Gastroesophageal sphincter (tissue), 4 donors: ENCODE results near the gene ZNF774. TPM values are rescaled to one million over a fixed set of nuclear protein-coding genes. Genes with fewer than 3 reads are reported as not detected.

ENCODE experiments used
- ATAC-seq: fragments of 150-250 bp; one replicate; pipeline ENCODE4 v1.9.1; 2016; ENCODE audit warnings: mild to moderate bottlenecking, moderate library complexity
- H3K27ac ChIP-seq, 4 donors: fragments of 200-600 bp; sonication (generic) in 3 of 4; 1 replicate in 3 of 4; 2 replicates in 1 of 4; pipeline ENCODE4 v1.5.1; 2016 to 2019
- H3K27me3 ChIP-seq: fragments of 200-600 bp; sonication (generic); one replicate; pipeline ENCODE4 v1.5.1; 2019
- H3K36me3 ChIP-seq, 2 donors: fragments of 200-600 bp; sonication (generic); one replicate each; pipeline ENCODE4 v1.5.1; 2019; ENCODE audit warnings: control low read depth in 1 of 2
- H3K4me1 ChIP-seq, 3 donors: fragments of 200-600 bp; sonication (generic); 1 replicate in 2 of 3; 2 replicates in 1 of 3; pipeline ENCODE4 v1.5.1; 2016 to 2019; ENCODE audit warnings: control low read depth in 2 of 3
- H3K4me3 ChIP-seq, 2 donors: fragments of 200-600 bp; sonication (generic); one replicate each; pipeline ENCODE4 v1.5.1; 2019; ENCODE audit warnings: mild to moderate bottlenecking in 1 of 2, moderate library complexity in 1 of 2
- H3K9me3 ChIP-seq, 3 donors: fragments of 200-600 bp; sonication (generic); one replicate each; pipeline ENCODE4 v1.5.1; 2017 to 2019; ENCODE audit warnings: control low read depth in 2 of 3
- CTCF ChIP-seq, 4 experiments: fragments of 200-600 bp in 2 of 4; fragments of 450-650 bp in 2 of 4; sonication (generic) in 1 of 4; IDR thresholded peaks; one replicate each; pipeline ENCODE4 v1.5.1; 2017 to 2019; ENCODE audit warnings: antibody characterized with exemption in 4 of 4, mild to moderate bottlenecking in 2 of 4, moderate library complexity in 2 of 4
- EP300 ChIP-seq: sonication (generic); formaldehyde crosslinking; IDR thresholded peaks from one replicate; pipeline ENCODE4 v1.6.1; 2017; ENCODE audit warnings: antibody characterized with exemption, mild to moderate bottlenecking
- POLR2A ChIP-seq, 2 donors: fragments of 450-650 bp; IDR thresholded peaks; one replicate each; pipeline ENCODE4 v1.6.1; 2017; ENCODE audit warnings: antibody characterized with exemption in 2 of 2, mild to moderate bottlenecking in 2 of 2, moderate library complexity in 1 of 2
- POLR2AphosphoS5 ChIP-seq: sonication (generic); formaldehyde crosslinking; IDR thresholded peaks from one replicate; pipeline ENCODE4 v1.6.1; 2017; ENCODE audit warnings: antibody characterized with exemption
- WGBS, 2 donors: methylation state at CpG; one replicate each; pipeline ENCODE4 v1.1.5; 2018; ENCODE audit warnings: low coverage in 1 of 2; 5-methylcytosine and 5-hydroxymethylcytosine counted together
- total RNA-seq, 4 donors: library from RNA; depleted of rRNA; stranded (reverse); fragments of >200 nt; gene quantifications; one replicate each; pipeline ENCODE4 v1.1.0, GENCODE V29; 2016

Gene ZNF774
- total RNA-seq, 4 donors from 2014 or later, result 0.78 to 17.2 (median 1.1) TPM

GRCh38 chr15:90349072-90349471 is 3.0 kb upstream of the ZNF774 start:
- no peak for ATAC-seq
- TF ChIP-seq POLR2AphosphoS5, result no peak
- TF ChIP-seq CTCF (IDR thresholded peaks at IDR 0.05), result no peak
- TF ChIP-seq EP300, result no peak
- TF ChIP-seq POLR2A (IDR thresholded peaks at IDR 0.05), result no peak
- H3K36me3 ChIP-seq, result no peaks in the 10 kb centered on the region
- no peaks in the 10 kb centered on the region for H3K27me3 ChIP-seq
- 88 to 100% methylated on average over 1 to 11 of the region's 21 CpGs for WGBS, 2 donors
- no peak overlapping the region for H3K4me3 ChIP-seq
- no peaks in the 10 kb centered on the region for H3K9me3 ChIP-seq
- H3K4me1 ChIP-seq, result peaks cover 0 to 13% (median 0%) of the 10 kb centered on the region in 3 donors
- H3K27ac ChIP-seq, result no peak overlapping the region

- ATAC-seq, result no peak
- Histone ChIP-seq H3K4me1 (peaks cover 0 to 13% (median 0%) of the 10 kb centered on the region in 3 donors), H3K4me3 (no peak overlapping the region), H3K27me3 (no peaks in the 10 kb centered on the region), H3K36me3 (no peaks in the 10 kb centered on the region), H3K9me3 (no peaks in the 10 kb centered on the region), H3K27ac (no peak overlapping the region)
- 87 to 88% methylated on average over 8 to 9 of the region's 9 CpGs for WGBS, 2 donors
- no peak for TF ChIP-seq EP300
- no peak for TF ChIP-seq POLR2AphosphoS5
- TF ChIP-seq CTCF (IDR thresholded peaks at IDR 0.05), result no peak
- no peak for TF ChIP-seq POLR2A (IDR thresholded peaks at IDR 0.05)
These were observed 2.3 kb upstream of the ZNF774 start for GRCh38 chr15:90349821-90350220.

- peak overlapping the region in 1 of 4 donors; percentile 77 for H3K27ac ChIP-seq
- peak overlapping the region; percentile 77 to 87 for H3K4me3 ChIP-seq
- ATAC-seq, result peak; percentile 3
These were observed 491 bp upstream of the ZNF774 start for GRCh38 chr15:90351479-90352106.

GRCh38 chr15:90354986-90355385 is 2.9 kb downstream of the ZNF774 start:
- no peak for ATAC-seq
- TF ChIP-seq POLR2AphosphoS5 (no peak), CTCF (IDR thresholded peaks at IDR 0.05) (no peak), EP300 (no peak), POLR2A (IDR thresholded peaks at IDR 0.05) (no peak)
- Histone ChIP-seq H3K9me3 (no peaks in the 10 kb centered on the region), H3K4me3 (no peak overlapping the region), H3K27ac (no peak overlapping the region), H3K27me3 (no peaks in the 10 kb centered on the region), H3K36me3 (no peaks in the 10 kb centered on the region), H3K4me1 (peaks cover 0 to 13% (median 0%) of the 10 kb centered on the region in 3 donors)
- 76 to 100% methylated on average over 1 to 2 of the region's 2 CpGs for WGBS, 2 donors

More at GRCh38 chr15:90351479-90352106, 491 bp upstream of the ZNF774 start:
- Histone ChIP-seq H3K9me3 (no peaks in the 10 kb centered on the region), H3K27me3 (no peaks in the 10 kb centered on the region), H3K36me3 (no peaks in the 10 kb centered on the region), H3K4me1 (peaks cover 0 to 13% (median 0%) of the 10 kb centered on the region in 3 donors)
- no peak for TF ChIP-seq EP300
- TF ChIP-seq CTCF (IDR thresholded peaks at IDR 0.05), result no peak
- TF ChIP-seq POLR2AphosphoS5, result no peak
- TF ChIP-seq POLR2A (IDR thresholded peaks at IDR 0.05), result no peak
- WGBS, 2 donors, result 0 to 45% methylated on average over 5 to 11 of the region's 25 CpGs
